Nucleus accumbens (tissue), 56 donors: ENCODE results near the gene ZNF239.
"Not testable (repeated sequence)": the region's sequence is repeated elsewhere in the genome, so short reads cannot be mapped to it uniquely, and the experiment has no call there.

ENCODE experiments used
- DNase-seq, 56 donors: peaks; one replicate each; lab custom pipeline; 2025; lab: John Stamatoyannopoulos, UW

ZNF239 gene

DNA sequence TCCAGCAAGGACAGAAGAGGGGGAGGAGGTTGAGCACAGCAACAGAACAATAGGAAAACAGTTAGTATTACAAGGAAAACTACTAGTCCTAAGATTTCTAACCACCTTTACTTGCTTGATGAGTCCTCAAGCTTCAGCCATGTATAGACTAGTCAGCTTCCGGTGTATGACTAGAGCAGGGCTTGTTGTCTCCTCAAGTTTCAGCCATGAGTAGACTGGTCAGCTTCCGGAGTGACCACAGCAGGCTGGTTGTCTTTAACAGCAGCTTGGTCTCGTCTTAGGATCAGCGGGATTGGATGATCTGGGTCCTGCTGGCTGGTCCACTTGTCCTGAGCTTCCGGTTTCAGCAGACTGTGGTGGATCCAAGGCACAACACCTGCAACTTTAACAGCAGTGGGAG, 10.6 kb upstream of the ZNF239 start:
- no peak for DNase-seq

DNA sequence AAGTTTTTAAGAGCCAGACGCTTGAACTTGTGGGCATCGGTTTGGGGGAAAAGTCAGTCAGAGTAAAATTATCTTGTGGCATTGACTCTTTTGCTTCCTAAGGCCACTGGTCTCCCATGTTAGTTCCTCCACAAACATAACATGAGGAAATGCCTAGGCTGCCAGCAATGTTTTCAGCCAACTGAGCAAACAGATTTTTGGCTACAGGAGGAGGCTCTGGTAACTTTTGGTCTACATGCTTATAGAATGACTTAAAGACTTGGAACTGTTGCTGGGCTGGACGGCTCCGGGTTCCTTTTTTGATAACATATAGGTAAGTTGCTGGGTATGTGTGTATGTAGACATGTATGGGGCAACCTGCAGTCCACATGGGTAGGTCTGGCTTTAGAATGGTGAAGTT, 9.6 kb upstream of the ZNF239 start:
- DNase-seq = no peak

DNA sequence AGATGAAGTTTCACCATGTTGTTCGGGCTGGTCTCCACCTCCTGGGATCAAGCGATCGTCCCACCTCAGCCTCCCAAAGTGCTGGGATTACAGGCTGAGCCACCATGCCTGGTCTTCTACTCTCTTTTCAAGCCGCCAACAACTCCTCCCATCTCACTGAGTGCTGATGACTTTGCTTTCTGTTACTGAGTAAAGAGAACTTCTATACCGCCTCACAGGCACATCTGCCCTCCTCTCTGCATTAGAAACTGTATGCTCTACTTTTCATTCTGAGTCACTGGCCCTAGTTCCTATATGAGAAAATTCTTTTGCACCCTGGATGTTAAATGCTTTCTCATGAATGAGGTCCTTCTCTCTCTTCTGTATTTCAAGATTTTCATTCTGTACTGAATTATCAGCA, 2.2 kb upstream of the ZNF239 start:
- DNase-seq = no peak

DNA sequence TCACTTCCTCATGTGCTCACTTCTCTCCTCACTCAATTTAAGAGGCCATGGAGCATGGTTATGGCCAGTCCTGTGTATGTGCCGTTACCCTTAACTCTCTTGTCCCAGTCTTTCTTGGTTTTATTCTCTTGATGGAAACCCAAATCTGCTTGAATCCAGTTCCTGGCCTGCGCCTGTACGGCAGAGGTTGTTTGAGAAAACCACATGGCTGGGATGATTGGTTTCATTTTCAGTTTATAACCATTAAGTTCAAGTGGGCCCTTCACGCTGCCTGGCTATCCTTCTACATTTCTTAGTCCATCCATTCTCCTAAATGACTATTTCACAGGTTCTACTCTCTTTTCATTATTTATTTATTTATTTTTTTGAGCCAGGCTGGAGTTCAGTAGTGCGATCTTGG, 1.6 kb upstream of the ZNF239 start:
- no peak for DNase-seq

DNA sequence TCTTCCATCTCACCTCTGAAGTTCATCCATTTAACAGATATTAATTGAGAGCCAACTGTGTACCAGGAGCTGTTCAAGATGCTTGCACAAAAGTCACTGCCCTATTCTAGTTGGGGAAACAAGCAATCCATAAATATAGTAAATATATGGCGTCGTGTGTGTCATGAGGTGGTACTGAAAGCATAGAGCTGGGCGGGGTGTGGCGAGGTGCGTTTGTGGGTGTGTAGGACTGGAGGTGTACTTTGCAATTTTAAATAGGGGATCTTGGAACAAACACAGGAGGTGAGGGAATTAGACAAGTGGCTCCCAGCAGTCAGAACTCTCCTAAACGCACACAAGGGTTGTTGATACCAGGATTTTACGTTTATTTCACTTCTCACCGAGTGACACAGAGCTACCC, 490 bp upstream of the ZNF239 start:
- peak in 10 of 56 donors; percentile 0 to 19 (median 4) for DNase-seq

DNA sequence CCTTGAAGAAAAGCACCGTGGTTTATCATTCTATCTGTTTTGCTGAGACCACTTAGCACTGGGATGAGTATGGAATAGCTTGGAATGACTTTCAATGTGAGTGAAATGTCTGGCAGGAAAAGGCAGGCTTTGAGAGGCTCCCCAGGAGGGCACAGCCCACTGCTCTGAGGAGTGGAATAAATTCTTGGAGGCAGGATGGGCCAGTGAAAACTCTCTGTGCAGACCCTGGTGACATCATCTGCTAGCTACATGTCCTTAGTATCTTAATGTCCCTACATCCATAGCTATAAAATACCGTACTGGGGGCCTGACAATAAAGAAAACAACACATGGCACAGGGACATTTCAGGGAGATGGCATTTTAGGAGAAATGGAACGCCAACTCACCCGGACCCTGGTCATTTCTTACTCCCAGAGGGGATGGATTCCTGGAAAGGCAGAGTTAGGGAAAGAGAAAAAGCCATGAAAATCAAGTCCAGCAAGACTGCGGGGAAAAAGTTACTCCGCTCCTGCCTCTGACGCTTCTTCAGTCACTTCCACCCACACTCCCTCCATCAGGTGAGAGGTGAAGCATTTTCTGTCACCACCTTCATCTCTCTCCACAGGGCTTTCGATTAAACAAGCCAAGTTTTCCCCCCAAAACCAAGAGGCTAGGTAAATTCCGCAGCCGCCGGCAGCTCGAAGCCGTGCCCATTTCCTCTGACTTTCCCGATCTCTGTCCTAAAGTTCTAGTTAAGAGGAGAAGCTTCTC, 991 bp downstream of the ZNF239 start:
- DNase-seq = no peak

DNA sequence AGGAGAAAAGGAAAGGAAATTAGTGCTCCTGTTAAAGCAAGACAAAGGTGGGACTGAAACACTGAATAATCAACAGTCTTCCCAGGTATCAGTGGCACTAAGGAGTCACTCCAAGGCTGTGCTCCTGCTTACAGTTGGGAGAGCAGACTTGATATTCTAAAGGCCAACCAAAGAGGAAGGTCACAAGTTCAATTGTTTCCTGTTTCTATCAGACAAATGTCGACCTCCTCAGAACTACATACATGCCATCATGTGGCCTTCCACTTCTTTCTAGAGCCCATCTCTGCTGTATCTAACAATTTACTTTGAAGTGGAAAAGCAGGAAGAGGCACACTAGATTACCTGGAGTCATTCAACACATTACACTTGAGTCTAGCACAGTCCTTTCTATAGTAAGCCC, 3.4 kb downstream of the ZNF239 start:
- DNase-seq = no peak

DNA sequence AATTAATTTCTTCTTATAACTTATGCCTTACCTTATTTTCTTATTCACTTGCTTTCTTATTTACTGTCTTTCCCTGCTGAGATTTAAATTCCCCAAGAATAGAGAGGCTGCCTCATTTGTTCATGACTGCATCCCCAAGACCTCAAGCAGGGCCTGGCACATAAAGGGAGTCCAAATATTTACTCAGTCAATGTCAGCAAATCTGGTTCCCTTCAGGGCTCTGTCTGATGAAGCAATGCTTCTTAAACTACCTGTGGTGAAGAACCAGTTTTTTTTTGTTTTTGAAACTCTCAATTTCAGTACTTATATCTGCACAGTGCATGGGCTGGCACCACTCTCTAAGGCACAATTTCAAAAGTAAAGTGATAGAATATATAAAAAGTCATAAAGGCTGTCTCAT, 4.7 kb downstream of the ZNF239 start:
- DNase-seq = no peak

DNA sequence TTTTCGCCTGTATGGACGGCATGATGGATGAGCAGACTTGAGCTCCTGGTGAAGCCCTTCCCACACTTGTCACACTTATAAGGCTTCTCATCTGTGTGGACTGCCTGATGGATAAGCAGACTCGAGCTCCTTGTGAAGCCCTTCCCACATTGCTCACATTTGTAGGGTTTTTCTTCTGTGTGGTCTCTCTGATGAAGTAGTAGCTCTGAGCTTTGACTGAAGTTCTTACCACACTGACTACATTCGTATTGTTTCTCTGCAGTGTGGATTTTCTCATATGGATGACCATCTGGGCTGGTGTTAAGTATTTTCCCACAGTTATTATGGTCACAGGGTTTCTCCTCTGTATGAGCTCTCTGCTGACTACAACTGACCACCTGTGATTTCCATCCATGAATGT, 17.2 kb downstream of the ZNF239 start:
- DNase-seq = no peak

DNA sequence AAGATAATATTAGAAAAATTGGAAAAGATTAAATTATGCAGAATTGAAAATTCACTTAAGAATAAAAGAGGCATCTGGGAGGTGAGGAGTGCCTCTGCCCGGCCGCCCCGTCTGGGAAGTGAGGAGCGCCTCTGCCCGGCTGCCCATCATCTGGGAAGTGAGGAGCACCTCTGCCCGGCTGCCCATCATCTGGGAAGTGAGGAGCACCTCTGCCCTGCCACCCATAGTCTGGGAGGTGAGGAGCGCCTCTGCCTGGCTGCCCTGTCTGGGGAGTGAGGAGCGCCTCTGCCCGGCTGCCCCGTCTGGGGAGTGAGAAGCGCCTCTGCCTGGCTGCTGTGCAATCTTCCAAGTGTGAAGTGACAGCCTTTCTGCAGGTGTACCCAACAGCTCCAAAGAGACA, 30.7 kb downstream of the ZNF239 start:
- DNase-seq = not testable (repeated sequence)

DNA sequence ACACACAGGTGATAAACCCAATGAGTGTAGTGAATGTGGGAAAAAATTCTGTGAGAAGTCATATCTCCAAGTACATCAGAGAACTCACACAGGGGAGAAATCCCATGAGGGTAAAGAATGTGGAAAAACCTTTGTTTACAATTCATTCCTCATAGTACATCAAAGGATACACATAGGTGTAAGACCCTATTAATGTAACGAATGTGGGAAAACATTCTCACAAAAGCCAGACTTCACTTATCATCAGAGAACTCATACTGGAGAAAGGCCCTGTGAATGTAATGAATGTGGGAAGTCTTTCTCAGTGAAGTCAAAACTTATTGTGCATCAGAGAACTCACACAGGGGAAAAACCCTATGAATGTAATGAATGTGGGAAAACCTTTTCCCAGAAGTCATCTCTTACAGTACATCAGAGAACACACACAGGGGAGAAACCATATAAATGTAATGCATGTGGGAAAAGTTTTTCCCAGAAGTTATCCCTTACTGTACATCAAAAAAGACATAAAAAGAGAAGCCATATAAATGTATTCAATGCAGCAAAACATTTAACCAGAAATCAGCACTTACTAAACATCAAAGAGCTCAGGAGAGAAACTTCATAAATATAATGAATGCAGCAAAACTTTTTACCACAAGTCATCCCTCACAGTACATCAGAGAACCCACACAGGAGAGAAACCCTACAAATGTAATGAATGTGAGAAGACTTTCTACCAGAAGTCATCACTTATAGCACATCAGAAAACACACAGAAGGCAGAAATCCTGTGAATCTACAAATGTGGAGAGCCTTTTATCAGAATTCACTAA, 49.8 kb downstream of the ZNF239 start:
- DNase-seq = no peak
